IPS-20b (cell line): ENCODE measurements around the gene LZTS3.
A peak's percentile ranks its signal among the peaks of the same experiment; 100 is the strongest.

Source experiments
- H3K27ac ChIP-seq: one replicate; pipeline ENCODE4 v1.5.1; 2013; ENCODE audit warnings: low read length
- H3K27me3 ChIP-seq: 2 replicates; pipeline ENCODE4 v1.6.1; 2013; ENCODE audit warnings: mild to moderate bottlenecking, low read length, inconsistent platforms; ENCODE audit not compliant: insufficient read depth
- H3K36me3 ChIP-seq: 2 replicates; pipeline ENCODE4 v1.6.1; 2013; ENCODE audit warnings: low read depth, mild to moderate bottlenecking, inconsistent platforms, low read length, moderate library complexity; ENCODE audit not compliant: insufficient read depth
- H3K4me1 ChIP-seq: 2 replicates; pipeline ENCODE4 v1.6.1; 2013; ENCODE audit warnings: mild to moderate bottlenecking, control low read depth, inconsistent platforms, low read length, moderate library complexity; ENCODE audit not compliant: insufficient read depth
- H3K4me3 ChIP-seq: 2 replicates; pipeline ENCODE4 v1.5.1; 2013; ENCODE audit warnings: mild to moderate bottlenecking, low read length, inconsistent platforms
- H3K9ac ChIP-seq: 2 replicates; pipeline ENCODE4 v1.6.1; 2013; ENCODE audit warnings: low read depth, mild to moderate bottlenecking, inconsistent platforms, low read length, moderate library complexity
- H3K9me3 ChIP-seq: 2 replicates; pipeline ENCODE4 v1.6.1; 2013; ENCODE audit warnings: mild to moderate bottlenecking, low read depth, low read length, inconsistent platforms; ENCODE audit not compliant: insufficient read depth

Gene LZTS3

DNA sequence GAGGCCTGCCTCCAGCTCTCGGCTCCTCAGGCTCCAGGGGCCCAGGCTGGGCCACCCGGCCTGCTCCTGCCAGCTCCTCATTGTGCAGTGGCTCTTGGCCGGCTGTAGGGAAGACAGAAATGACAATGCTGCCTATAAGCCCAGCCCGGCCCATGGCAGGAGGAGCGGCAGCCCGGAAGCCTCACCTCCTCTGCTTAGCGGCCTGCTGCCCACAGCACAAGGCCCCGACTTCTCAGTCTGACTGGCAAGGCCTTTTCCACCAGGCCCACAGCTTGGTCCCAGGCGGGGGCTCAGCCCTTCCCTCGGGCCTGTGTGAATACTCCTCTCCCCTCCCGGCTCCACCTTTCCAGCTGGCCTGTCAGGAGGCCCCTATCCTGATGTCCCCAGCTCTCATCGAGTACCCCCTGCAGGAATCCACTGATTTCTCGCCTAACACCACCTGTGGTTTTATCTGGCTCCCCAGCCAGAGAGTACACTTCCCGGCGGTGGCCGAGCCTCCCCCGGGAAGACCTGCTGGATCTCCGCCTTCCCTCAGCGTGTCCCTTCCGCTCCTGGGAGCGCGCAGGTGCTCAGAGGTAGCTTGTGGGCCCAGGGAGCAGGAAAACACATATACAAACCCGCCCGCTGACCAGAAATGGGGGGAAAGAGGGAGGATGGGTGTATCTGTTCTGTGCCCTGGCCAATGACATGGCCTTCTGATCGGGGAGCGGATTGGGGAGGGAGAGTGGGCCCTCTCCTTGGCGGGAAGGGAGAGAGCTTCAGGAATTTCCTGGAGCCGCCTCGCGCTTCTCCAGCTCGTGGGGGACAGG is 30.2 kb upstream of the LZTS3 start:
- no peaks in the 10 kb centered on the region for H3K9me3 ChIP-seq
- peaks cover 29% of the 10 kb centered on the region for H3K36me3 ChIP-seq
- peak overlapping the region; percentile 59 for H3K27ac ChIP-seq
- H3K27me3 ChIP-seq: no peaks in the 10 kb centered on the region
- H3K4me1 ChIP-seq: no peaks in the 10 kb centered on the region
- H3K9ac ChIP-seq: peak overlapping the region; percentile 82
- H3K4me3 ChIP-seq: peak overlapping the region; percentile 81

DNA sequence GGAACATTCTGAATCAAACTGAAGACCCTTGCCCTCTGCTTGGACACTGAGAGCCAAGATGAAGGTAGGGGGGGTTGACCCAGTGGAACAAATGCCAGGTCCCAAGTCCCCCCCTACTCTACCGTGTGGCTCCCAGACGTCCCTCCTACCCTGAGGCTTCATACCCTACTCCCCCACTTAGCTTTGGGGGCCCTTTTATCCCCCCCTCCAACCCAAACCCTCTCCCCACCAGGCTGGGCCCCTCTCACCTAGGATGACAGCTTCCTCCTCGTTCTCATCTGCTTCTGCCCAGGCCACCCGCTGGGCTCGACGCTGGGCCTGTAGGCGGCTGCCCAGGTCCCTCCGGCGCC is 29.6 kb upstream of the LZTS3 start:
- Histone ChIP-seq H3K36me3 (peaks cover 29% of the 10 kb centered on the region), H3K4me3 (peak overlapping the region; percentile 81; the same call in 1 of the 2 replicates), H3K27ac (no peak overlapping the region), H3K27me3 (no peaks in the 10 kb centered on the region), H3K9ac (peak overlapping the region; percentile 82; the same call in 1 of the 2 replicates), H3K9me3 (no peaks in the 10 kb centered on the region), H3K4me1 (no peaks in the 10 kb centered on the region)

DNA sequence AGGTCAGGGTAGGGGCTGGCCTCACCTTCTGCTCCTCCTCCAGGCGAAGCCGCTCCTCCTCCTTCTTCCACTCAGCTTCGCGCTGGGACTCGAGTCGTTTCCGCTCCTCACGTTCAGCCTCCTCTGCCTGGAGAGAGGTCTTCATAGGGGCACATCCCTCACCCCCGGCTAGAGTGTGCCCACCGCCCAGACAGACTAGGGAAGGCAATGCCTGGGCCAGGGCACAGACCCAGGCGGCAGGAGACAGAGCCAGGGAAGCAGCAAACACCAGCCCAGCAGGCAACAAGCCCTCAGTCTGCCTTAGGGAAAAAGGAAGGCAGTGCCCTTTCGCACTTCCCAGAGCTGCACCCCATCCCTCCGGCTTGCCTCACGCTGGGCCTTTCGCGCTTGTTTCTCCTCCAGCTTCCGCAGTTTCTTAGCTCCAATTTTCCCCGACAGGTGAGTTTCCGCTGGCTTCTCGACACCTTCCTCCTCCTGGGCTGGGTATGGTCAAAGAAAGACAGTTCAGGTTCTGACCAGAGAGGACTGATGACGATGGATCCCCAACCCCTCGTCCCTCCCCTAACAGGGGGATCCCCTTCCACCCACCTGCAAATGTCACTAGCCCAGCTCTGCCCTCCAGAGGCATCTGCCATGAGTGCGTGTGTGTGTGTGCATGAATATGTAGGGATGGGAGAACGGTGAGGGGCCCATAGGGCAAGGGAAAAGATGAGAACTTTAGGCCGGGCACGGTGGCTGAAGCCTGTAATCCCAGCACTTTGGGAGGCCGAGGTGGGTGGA is 26.8 kb upstream of the LZTS3 start:
- H3K36me3 ChIP-seq: peaks cover 53% of the 10 kb centered on the region
- H3K9ac ChIP-seq: no peak overlapping the region
- H3K27ac ChIP-seq: no peak overlapping the region
- no peaks in the 10 kb centered on the region for H3K4me1 ChIP-seq
- H3K27me3 ChIP-seq: no peaks in the 10 kb centered on the region
- H3K4me3 ChIP-seq: no peak overlapping the region
- no peaks in the 10 kb centered on the region for H3K9me3 ChIP-seq

DNA sequence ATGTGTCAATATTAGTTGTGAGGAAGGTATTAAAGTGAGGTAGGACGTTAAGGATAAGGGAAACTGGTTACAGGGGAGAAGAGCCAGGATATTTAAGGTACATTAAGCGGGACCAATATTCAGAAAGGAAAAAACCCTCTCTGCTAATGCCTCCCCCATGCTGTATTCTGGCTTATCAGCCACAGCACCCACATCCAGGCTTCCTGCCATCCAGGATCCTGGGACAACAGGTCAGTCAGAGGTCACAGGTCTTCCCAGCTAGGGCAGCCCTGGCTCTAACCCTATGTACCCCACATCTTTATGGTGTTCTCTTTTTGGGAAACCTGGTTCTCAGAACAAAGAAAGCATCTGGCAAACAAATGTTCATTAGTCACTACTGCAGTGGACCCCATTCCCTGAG is 25.9 kb upstream of the LZTS3 start:
- no peaks in the 10 kb centered on the region for H3K27me3 ChIP-seq
- H3K9me3 ChIP-seq: no peaks in the 10 kb centered on the region
- no peaks in the 10 kb centered on the region for H3K4me1 ChIP-seq
- H3K9ac ChIP-seq: no peak overlapping the region
- H3K4me3 ChIP-seq: no peak overlapping the region
- no peak overlapping the region for H3K27ac ChIP-seq
- H3K36me3 ChIP-seq: peaks cover 63% of the 10 kb centered on the region

DNA sequence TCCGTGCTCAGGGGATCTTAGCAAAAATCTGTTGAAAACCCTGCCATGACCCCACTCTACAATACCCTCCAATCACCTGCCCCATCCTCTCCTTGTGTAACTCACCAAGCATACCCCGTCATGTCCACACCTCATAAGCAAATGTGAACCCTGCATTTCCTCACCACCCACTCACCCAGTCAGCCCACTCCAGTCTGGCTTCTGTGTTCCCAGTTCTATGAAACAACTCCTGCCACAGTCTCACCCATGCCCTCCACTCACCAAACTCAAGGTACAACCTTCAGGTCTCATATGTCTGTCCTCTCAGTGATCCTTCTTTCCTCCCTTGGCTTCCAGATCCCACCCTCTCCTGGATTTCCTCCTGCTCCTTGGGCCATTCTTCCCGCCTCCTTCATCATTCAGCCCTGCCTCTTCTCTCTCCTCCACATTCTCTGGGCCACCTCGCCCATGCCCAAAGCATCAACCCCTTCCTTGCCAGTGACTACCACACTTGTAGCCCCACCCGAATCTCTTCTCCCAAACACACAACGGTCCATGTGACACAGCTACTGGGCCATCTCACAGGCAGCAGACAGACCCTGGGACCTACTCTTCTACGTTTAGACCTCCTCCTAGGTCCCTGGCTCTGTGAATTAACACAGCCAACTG is 22.4 kb upstream of the LZTS3 start:
- Histone ChIP-seq H3K4me1 (no peaks in the 10 kb centered on the region), H3K4me3 (no peak overlapping the region), H3K27me3 (no peaks in the 10 kb centered on the region), H3K36me3 (peaks cover 88% of the 10 kb centered on the region), H3K9ac (no peak overlapping the region), H3K9me3 (no peaks in the 10 kb centered on the region), H3K27ac (no peak overlapping the region)

DNA sequence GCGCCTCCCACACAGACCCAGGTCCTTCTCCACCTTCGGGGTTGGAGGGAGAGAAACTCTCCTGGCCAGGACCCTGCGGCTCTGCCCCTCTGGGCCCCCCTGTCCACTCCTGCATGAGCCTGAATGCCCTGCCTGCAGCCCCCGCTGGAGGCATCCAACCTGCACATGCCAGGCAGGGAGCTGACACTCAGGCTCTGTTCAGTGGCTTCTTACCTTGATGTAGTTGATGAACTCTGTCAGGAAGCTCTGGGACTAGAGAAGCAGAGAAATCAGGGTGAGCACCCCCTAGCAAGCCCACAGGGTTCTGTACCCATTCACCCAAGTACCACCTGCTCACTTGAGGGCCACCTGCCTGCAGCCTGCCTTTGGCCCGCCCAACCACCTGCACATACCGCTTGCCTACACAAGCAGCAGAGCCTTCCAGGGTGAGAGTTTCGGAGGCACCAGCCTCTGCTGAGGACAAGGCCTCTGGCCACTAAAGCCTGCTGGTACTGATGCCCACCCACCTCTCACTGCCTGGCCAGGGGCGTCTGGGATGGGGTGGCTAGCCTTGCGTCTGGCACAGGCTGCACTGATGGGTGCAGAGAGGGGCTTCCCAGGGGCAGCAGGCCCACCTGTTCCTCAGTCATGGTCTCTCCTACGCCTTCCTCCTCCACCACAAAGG is 21.4 kb upstream of the LZTS3 start:
- Histone ChIP-seq H3K36me3 (peaks cover 88% of the 10 kb centered on the region), H3K9me3 (no peaks in the 10 kb centered on the region)

DNA sequence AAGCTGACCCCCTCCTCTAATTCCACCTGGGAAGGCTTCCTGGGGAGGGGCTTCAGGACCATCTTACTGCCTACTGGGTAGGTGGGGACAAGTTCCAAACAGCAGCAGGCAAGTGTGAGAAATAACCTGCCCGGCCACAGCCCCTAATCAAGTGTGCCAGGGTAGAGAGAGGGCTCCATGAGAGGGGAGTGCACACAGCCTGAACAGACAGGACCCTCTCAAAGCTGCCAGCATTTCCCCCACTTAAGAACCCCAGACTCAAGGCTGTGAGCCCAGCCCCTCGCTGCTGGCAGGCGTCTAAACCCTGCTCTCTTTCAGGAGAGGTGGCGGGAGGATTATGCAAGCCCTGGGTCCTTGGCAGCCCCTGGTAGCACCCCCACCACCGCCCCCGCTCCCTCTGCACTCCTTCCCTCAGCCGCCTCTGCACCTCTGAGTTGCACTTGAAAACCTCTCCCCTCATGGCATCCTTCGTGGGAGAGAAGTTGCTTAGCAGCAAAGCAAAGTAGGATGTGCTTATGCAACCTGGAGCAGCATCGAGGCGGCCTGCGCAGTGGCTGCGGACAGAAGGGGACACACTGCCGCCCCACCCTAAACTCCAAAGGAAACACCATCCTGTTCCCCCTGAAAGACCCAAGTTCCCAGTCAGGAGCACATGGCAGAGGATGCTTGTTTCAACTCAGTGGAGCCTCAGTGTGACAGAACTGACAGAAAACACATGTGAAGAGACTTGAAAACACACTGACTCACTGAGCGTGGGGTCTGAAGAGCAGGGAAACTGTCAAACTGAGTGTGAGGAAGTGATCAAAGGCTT is 20.7 kb upstream of the LZTS3 start:
- no peak overlapping the region for H3K27ac ChIP-seq
- H3K36me3 ChIP-seq: peaks cover 86% of the 10 kb centered on the region
- no peak overlapping the region for H3K9ac ChIP-seq
- H3K9me3 ChIP-seq: no peaks in the 10 kb centered on the region
- no peaks in the 10 kb centered on the region for H3K27me3 ChIP-seq
- H3K4me3 ChIP-seq: no peak overlapping the region
- H3K4me1 ChIP-seq: no peaks in the 10 kb centered on the region

More for the DNA sequence above, 21.4 kb upstream of the LZTS3 start:
- Histone ChIP-seq H3K27ac (no peak overlapping the region), H3K9ac (no peak overlapping the region), H3K4me1 (no peaks in the 10 kb centered on the region), H3K27me3 (no peaks in the 10 kb centered on the region), H3K4me3 (no peak overlapping the region)

DNA sequence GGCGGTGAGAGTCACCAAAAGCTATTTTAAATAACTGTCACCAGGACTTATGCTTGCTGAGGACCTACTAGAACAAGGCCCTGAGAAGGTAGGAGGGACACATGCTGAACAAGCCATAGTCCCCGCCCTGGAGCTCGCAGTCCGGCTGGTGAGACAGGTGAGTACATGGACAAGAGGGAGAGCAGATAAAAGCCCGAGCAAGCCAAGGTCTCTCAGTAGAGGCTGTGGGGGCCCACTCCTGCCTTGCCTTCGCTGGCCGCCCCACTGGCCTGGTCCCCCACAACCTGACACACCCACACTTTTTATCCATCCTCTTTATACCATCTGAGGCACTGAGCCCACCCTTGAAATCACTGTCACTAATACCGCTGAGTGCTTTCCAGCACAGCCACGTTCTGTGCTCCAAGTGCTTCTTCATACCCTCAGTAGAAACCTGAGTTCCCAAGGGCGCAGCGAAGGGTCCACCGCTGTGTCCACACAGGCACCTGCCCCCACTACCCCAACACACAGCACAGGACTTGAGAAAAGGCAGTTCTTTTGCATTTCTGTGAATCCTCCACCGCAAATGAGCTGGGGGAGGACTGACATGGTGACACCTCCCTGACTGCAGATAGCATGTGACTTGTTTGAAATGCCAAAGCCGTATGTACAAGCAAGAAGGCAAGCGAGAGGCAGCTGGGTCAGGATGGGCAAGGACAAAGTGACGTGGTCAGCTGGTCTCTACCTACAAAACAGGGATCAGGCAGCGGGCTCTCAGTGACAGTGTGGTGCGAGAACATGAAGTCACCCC is 19.1 kb upstream of the LZTS3 start:
- Histone ChIP-seq H3K4me1 (no peaks in the 10 kb centered on the region), H3K4me3 (no peak overlapping the region), H3K9me3 (no peaks in the 10 kb centered on the region), H3K9ac (no peak overlapping the region), H3K27me3 (no peaks in the 10 kb centered on the region), H3K27ac (no peak overlapping the region), H3K36me3 (peaks cover 79% of the 10 kb centered on the region)

DNA sequence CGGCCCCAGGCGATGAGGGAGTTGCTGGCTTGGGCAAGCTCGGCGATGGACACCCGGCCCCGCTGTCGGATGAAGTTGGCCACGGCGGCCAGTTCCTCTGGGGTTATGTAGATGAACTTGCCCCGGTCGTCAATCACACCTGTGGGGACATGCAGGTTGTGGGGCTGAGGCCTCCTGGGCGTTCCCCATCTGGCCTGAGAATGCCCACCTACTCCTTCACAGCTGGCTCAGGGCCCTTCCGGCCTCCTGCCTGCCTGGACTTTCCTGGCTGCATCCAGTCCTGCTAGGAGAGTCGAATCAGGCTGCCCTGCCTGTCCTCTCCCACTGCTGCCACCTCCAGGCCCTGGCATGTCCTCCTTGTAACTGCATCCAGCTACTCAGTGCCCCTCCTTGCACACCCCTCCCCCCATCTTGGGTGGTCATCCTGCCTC is 17.3 kb upstream of the LZTS3 start:
- Histone ChIP-seq H3K27me3 (no peaks in the 10 kb centered on the region), H3K4me3 (no peak overlapping the region), H3K4me1 (no peaks in the 10 kb centered on the region), H3K9me3 (no peaks in the 10 kb centered on the region), H3K27ac (no peak overlapping the region), H3K9ac (no peak overlapping the region), H3K36me3 (peaks cover 65% of the 10 kb centered on the region)

DNA sequence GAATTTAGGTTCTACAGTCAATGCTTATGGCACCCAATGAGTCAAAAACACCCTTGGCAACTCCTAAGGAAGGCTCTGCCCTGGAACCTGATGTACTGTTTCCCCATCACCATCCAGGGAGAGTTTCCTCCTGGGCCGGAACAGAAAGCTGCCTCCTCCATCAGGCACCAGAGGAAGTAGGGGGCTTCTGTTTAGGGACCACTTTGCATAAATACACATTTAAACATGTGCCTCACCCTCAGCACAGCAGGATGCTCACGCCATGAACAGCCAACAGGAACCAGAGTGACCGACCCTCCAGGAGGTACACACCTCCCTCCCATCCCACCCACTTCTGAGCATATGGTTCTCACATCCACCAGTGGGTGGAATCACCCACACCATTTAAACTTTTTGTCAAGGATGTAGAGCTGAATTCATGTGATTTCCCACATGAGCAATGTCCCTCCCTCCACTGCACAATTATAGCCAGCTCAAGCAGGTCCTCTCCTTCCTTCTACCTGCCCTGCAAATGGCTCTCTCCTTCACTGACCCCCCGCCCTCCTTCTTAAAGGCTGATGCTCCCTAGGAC is 16.3 kb upstream of the LZTS3 start:
- Histone ChIP-seq H3K27me3 (no peaks in the 10 kb centered on the region), H3K9me3 (no peaks in the 10 kb centered on the region), H3K4me1 (no peaks in the 10 kb centered on the region), H3K4me3 (no peak overlapping the region), H3K27ac (no peak overlapping the region), H3K9ac (no peak overlapping the region), H3K36me3 (peaks cover 55% of the 10 kb centered on the region)
